Gastrocnemius medialis (tissue), 4 donors: Measurements from ENCODE around the gene CIROP. TPM values are rescaled to one million over a fixed set of nuclear protein-coding genes. Genes with fewer than 3 reads are reported as not detected.
A peak's percentile ranks its signal among the peaks of the same experiment; 100 is the strongest.

Experiments used
- ATAC-seq, 2 donors: fragments of 150-250 bp; one replicate each; pipeline ENCODE4 v1.9.1; 2016
- DNase-seq, 2 donors: peaks; one replicate each; pipeline ENCODE4 v3.0.0-alpha.2; 2019
- H3K27ac ChIP-seq, 4 donors: fragments of 200-600 bp; sonication (generic); 1 replicate in 1 of 4; 2 replicates in 3 of 4; pipeline ENCODE4 v1.5.1; 2016 to 2018; ENCODE audit warnings: mild to moderate bottlenecking in 2 of 4, moderate library complexity in 1 of 4
- H3K27me3 ChIP-seq, 3 donors: fragments of 200-600 bp; sonication (generic) in 2 of 3; 1 replicate in 1 of 3; 2 replicates in 2 of 3; pipeline versions ENCODE4 v1.5.1 to v1.6.0; 2016 to 2019; ENCODE audit warnings: mild to moderate bottlenecking in 1 of 3, moderate library complexity in 1 of 3
- H3K36me3 ChIP-seq, 2 donors: fragments of 200-600 bp; sonication (generic) in 1 of 2; one replicate each; pipeline ENCODE4 v1.5.1; 2017 to 2018
- H3K4me1 ChIP-seq, 2 donors: fragments of 200-600 bp; sonication (generic) in 1 of 2; one replicate each; pipeline ENCODE4 v1.5.1; 2016 to 2017; ENCODE audit warnings: mild to moderate bottlenecking in 2 of 2
- H3K4me3 ChIP-seq, 4 donors: fragments of 200-600 bp; sonication (generic) in 3 of 4; 1 replicate in 1 of 4; 2 replicates in 3 of 4; pipeline ENCODE4 v1.5.1; 2016 to 2019; ENCODE audit warnings: mild to moderate bottlenecking in 2 of 4
- H3K9me3 ChIP-seq, 3 donors: fragments of 200-600 bp; sonication (generic) in 2 of 3; 1 replicate in 1 of 3; 2 replicates in 2 of 3; pipeline ENCODE4 v1.5.1; 2016 to 2019
- CTCF ChIP-seq, 5 experiments: fragments of 450-650 bp in 3 of 5; fragments of 200-600 bp in 2 of 5; sonication (generic) in 2 of 5; IDR thresholded peaks in 4 of 5; conservative IDR thresholded peaks in 1 of 5; 1 replicate in 4 of 5; 2 replicates in 1 of 5; pipeline ENCODE4 v1.5.1; 2016 to 2019; ENCODE audit warnings: antibody characterized with exemption in 5 of 5, mild to moderate bottlenecking in 3 of 5, moderate library complexity in 3 of 5
- POLR2A ChIP-seq, 2 donors: fragments of 450-650 bp; IDR thresholded peaks; one replicate each; pipeline ENCODE4 v1.6.1; 2017; ENCODE audit warnings: antibody characterized with exemption in 2 of 2, mild to moderate bottlenecking in 2 of 2, moderate library complexity in 2 of 2
- in situ Hi-C, 4 donors: fragments of 200-750 bp; cut with MboI; loops; one replicate each; pipeline versions ENCODE4 v1.15.0 to v1.8.0; 2017; ENCODE audit warnings: low sequenced_read_pairs in 4 of 4
- intact Hi-C: fragments of 100-400 bp; cut with DNase I; formaldehyde crosslinking; loops from one replicate; pipeline ENCODE4 v1.15.1; 2023; ENCODE audit warnings: low total_unique reads
- total RNA-seq, 4 donors: library from RNA; depleted of rRNA; stranded (reverse); fragments of >200 nt; gene quantifications; one replicate each; pipeline versions ENCODE4 v1.1.0 to v1.2.3, GENCODE V29; 2016

The CIROP gene
- total RNA-seq, 4 donors from 2014 or later = not detected

DNA sequence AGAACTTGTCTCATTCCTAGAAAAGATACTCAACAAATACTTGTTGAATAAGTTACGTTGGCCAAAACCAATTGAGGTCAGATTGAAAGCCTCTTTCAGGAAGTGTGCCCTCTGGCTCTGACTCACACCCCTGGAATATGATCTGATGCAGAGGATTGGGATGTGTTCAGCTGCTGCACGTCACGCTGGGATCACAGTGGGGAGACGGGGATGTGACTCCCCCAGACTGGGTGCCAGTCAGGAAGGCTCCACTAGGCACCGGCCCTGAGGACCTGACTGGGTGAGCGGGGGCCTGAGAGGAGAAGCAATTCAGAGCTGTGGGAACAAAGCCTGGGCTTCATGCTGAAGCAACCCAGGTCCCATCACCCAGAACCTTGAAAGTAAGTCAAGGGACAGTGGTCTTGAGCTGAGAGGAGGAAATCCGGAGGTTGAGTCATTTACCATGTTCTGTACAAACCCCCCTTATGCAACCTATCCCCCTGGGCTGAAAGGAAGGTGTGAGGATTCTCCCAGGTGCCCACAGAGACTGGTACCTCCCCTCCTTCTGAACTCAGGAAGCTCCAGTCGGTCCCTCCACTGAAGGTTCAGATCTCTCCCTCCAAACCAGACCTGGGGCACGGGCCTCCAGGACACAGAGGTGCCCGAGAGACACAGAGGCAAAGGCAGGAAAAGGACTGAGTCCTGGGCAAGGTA is 10.4 kb upstream of the CIROP start:
- TF ChIP-seq CTCF (IDR thresholded peaks at IDR 0.05 in 4 of 5, conservative IDR thresholded peaks at IDR 0.05 in 1 of 5) (no peak), POLR2A (IDR thresholded peaks at IDR 0.05) (no peak)
- no peaks in the 10 kb centered on the region for H3K9me3 ChIP-seq
- DNase-seq (no peak), ATAC-seq (peak in 1 of 2 donors; percentile 24)
- H3K27ac ChIP-seq = no peak overlapping the region
- H3K4me1 ChIP-seq = no peaks in the 10 kb centered on the region
- H3K4me3 ChIP-seq = no peak overlapping the region
- intact Hi-C loops = no loop called here
- in situ Hi-C loops = loop anchor here (5.0 to 25.0 kb wide), 2 partner anchors 72 to 172 kb away; partner anchors contain the start of gene HOMEZ (in 2 of the 4)
- no peaks in the 10 kb centered on the region for H3K36me3 ChIP-seq
- H3K27me3 ChIP-seq = peaks cover 0 to 3% (median 0%) of the 10 kb centered on the region in 3 donors

DNA sequence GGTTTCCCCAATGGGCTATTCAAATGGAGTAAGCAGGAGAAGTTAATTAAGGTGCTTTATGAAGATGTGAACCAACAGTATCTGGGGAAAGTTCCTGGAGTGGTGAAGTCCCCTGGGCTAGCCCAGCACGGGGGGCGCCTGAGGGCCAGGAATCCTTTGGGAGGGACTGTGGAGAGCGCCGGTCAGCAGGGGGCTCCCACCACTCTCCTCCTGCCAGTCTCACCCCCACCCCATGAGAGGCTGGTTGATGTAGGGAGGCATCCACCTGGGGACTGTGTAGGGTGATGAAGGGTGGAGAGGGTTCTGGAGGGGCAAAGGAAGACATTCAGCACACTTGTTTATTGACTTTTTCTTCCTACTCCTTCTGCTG is 9.9 kb upstream of the CIROP start:
- intact Hi-C loops = no loop called here
- no peak overlapping the region for H3K4me3 ChIP-seq

GRCh38 chr14:23114120-23114458 is 9.3 kb upstream of the CIROP start:
- Histone ChIP-seq H3K36me3 (no peaks in the 10 kb centered on the region), H3K9me3 (no peaks in the 10 kb centered on the region), H3K27me3 (peaks cover 0 to 3% (median 0%) of the 10 kb centered on the region in 3 donors), H3K4me1 (no peaks in the 10 kb centered on the region), H3K27ac (no peak overlapping the region), H3K4me3 (no peak overlapping the region)
- no peak for DNase-seq
- intact Hi-C loops = no loop called here
- ATAC-seq = no peak
- in situ Hi-C loops = loop anchor here in 2 of 4 donors (25.0 kb wide), 1 partner anchor 173 kb away; the partner anchor contains the start of gene HOMEZ (in 2 of the 2)
- TF ChIP-seq CTCF (IDR thresholded peaks at IDR 0.05 in 4 of 5, conservative IDR thresholded peaks at IDR 0.05 in 1 of 5) (no peak), POLR2A (IDR thresholded peaks at IDR 0.05) (no peak)

More for the DNA sequence above, 9.9 kb upstream of the CIROP start:
- DNase-seq (no peak), ATAC-seq (no peak)
- Histone ChIP-seq H3K27me3 (peaks cover 0 to 3% (median 0%) of the 10 kb centered on the region in 3 donors), H3K4me1 (no peaks in the 10 kb centered on the region), H3K27ac (no peak overlapping the region), H3K36me3 (no peaks in the 10 kb centered on the region), H3K9me3 (no peaks in the 10 kb centered on the region)
- no peak for TF ChIP-seq CTCF (IDR thresholded peaks at IDR 0.05 in 4 of 5, conservative IDR thresholded peaks at IDR 0.05 in 1 of 5)
- TF ChIP-seq POLR2A (IDR thresholded peaks at IDR 0.05) = no peak
- in situ Hi-C loops = loop anchor here (5.0 to 25.0 kb wide), 2 partner anchors 73 to 173 kb away; partner anchors contain the start of gene HOMEZ (in 2 of the 4)

DNA sequence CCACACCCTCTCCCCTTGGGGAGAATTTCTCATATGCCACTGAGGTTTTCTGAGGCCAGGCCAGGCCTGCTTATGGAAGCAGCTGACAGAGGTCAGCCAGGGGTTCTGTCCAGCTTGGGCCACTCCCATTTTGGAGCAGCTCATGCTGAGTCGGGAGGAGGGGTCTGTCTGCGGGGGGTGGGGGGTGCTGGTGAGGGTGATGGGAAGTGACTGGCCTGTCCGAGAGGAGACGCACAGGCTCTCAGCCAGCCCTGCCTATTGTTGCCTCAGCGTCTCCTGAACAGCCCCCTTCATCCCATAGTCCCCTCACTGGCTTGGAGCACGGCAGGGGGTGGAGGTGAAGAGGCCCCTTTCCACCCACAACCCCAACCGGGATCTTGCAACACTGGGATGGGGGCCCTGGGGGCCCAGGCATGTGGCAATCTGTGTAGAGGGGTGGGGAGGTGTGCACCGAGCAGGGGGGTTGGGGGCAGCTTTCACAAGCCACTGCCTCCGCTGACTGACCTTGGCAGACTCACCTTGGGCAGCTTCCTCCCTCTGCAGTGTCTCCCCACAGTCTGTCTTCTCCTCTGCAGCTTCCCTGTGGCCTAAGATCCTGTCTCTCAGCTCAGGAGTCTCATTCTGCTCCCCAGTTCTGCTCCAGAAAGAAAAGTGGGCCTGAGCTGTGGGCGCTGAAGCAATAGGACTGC is 8.8 kb upstream of the CIROP start:
- Histone ChIP-seq H3K4me3 (no peak overlapping the region), H3K27me3 (peaks cover 0 to 3% (median 0%) of the 10 kb centered on the region in 3 donors), H3K36me3 (no peaks in the 10 kb centered on the region), H3K9me3 (no peaks in the 10 kb centered on the region), H3K27ac (no peak overlapping the region), H3K4me1 (no peaks in the 10 kb centered on the region)
- in situ Hi-C loops = loop anchor here in 2 of 4 donors (25.0 kb wide), 1 partner anchor 174 kb away; the partner anchor contains the start of gene HOMEZ (in 2 of the 2)
- intact Hi-C loops = no loop called here
- ATAC-seq (no peak), DNase-seq (no peak)
- TF ChIP-seq POLR2A (IDR thresholded peaks at IDR 0.05) (no peak), CTCF (IDR thresholded peaks at IDR 0.05 in 4 of 5, conservative IDR thresholded peaks at IDR 0.05 in 1 of 5) (no peak)
